ENCODE data around the gene FOXN3. TPM values are rescaled to one million over a fixed set of nuclear protein-coding genes. Genes with fewer than 3 reads are reported as not detected.
"Not testable (repeated sequence)": the region's sequence is repeated elsewhere in the genome, so short reads cannot be mapped to it uniquely, and the experiment has no call there.

FOXN3 gene
- total RNA-seq, 1 experiment from 2014 or later, result 13.8 TPM

DNA sequence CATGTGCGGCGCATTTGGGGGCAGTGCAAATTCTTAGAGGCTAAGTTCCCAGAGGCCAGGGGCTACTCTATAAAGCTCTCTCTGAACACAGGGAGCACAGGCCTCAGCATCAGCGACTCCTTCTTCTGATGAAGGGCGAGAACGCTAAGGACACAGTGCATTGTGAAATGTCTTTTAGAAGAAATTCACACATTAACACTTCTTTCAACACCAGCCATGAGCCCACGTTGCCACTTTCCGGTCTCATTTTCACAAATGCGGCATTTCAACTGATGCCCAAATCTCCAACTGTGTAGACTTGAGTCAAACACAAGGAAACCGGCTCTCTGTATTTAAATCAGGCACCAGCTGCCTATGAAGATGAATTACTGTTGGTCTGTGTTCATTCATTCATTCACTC is 162.0 kb downstream of the FOXN3 start:
- Histone ChIP-seq H3K27ac (ENCODE audit: low read length) (no peak overlapping the region), H3K79me2 (ENCODE audit: low read length) (no peaks in the 10 kb centered on the region), H3K9me2 (replicated peaks; ENCODE audit: insufficient read depth, low read length) (no peaks in the 10 kb centered on the region), H3K36me3 (ENCODE audit: insufficient read depth, low read length) (no peaks in the 10 kb centered on the region), H3K9ac (ENCODE audit: low read length) (no peak overlapping the region), H3K4me3 (ENCODE audit: low read length) (no peak overlapping the region), H3K27me3 (ENCODE audit: low read length) (no peaks in the 10 kb centered on the region), H2AFZ (ENCODE audit: low read length) (no peak overlapping the region), H3K9me3 (ENCODE audit: low read length) (no peaks in the 10 kb centered on the region), H4K20me1 (ENCODE audit: insufficient read depth, low read depth, low read length) (peaks cover 10% of the 10 kb centered on the region; the same call in 1 of the 2 replicates), H3K4me2 (ENCODE audit: low read depth, low read length, poor library complexity, severe bottlenecking) (no peak overlapping the region), H3K4me1 (ENCODE audit: low read length) (no peaks in the 10 kb centered on the region)
- DNase-seq, result no peak

DNA sequence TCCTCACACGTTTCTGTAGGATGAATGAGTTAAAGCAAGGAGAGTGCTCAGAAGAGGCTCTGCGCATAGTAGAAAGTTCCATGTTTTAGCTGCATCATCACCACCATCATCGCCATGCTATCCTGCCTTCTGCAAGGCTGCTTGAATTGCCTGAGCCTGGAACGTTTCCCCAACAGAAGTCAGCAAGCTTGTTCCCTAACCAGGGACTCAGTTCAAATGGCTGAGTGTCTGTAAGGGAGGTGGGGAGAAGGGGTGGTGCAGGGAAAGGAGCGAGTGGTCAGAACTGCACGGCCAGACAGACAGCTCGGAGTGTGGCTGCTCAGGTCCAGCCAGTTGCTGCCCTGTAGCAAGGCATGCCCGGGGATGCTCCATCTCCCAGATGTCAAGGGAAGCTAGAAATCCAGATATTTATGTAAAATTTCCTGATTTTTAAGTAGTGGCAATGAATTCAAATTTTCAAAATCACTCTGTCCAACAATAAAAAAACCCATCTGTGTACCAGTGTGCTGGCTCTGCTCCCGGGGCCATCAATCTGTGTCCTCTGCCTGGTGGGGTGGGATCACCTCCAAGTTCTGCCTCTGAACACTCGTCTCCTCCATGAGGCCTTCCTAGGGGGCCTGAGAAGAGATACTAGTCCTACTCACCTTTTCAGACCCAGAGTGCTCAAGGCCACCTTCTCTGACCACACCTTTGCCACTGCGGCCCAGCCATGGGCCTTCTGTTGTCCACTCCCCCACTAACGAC is 162.7 kb downstream of the FOXN3 start:
- no peak overlapping the region for H2AFZ ChIP-seq (ENCODE audit: low read length)
- no peak overlapping the region for H3K4me3 ChIP-seq (ENCODE audit: low read length)
- H3K36me3 ChIP-seq (ENCODE audit: insufficient read depth, low read length), result no peaks in the 10 kb centered on the region
- no peak for DNase-seq
- no peaks in the 10 kb centered on the region for H3K9me3 ChIP-seq (ENCODE audit: low read length)
- no peak overlapping the region for H3K9ac ChIP-seq (ENCODE audit: low read length)
- H3K79me2 ChIP-seq (ENCODE audit: low read length), result no peaks in the 10 kb centered on the region
- H3K9me2 ChIP-seq (replicated peaks; ENCODE audit: insufficient read depth, low read length), result no peaks in the 10 kb centered on the region
- H3K4me1 ChIP-seq (ENCODE audit: low read length), result no peaks in the 10 kb centered on the region
- peaks cover 10% of the 10 kb centered on the region; the same call in 1 of the 2 replicates for H4K20me1 ChIP-seq (ENCODE audit: insufficient read depth, low read depth, low read length)
- no peak overlapping the region for H3K27ac ChIP-seq (ENCODE audit: low read length)
- H3K27me3 ChIP-seq (ENCODE audit: low read length), result no peaks in the 10 kb centered on the region
- H3K4me2 ChIP-seq (ENCODE audit: low read depth, low read length, poor library complexity, severe bottlenecking), result no peak overlapping the region

DNA sequence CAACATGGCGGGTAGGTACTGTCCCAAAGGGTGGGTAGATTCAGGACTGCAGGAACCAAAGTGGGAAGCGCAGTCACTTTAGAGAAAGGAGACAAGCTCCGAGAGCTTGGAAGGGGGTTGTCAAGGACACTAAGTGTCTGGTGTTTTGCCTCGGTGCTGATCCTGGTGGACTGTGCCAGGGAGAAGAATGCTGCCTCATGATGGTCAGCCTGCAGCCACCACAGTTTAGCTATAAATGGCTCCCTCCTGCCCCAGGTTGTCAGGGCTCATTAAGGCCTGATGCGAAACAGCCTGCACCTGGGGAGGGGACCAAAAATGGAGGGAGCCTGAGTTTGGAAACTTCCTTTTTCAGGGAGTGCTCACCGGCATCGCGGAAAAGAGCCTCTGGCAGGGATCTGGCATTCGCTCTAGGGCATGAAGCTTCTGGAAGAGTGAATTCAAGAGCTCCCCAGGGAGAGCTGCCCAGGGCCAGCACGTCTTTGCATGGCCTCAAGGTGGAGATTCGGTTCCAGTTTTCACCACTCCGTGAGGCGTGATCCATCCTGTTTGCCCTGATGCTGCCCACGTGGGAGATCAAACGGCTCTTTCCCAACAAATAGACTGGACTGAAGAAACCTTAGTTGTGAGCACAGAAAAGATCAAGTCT is 164.0 kb downstream of the FOXN3 start:
- Histone ChIP-seq H2AFZ (ENCODE audit: low read length) (no peak overlapping the region), H3K79me2 (ENCODE audit: low read length) (no peaks in the 10 kb centered on the region)

GRCh38 chr14:89251061-89251460 is 166.0 kb downstream of the FOXN3 start:
- Histone ChIP-seq H3K9ac (ENCODE audit: low read length) (no peak overlapping the region), H3K4me3 (ENCODE audit: low read length) (no peak overlapping the region), H3K36me3 (ENCODE audit: insufficient read depth, low read length) (no peaks in the 10 kb centered on the region), H4K20me1 (ENCODE audit: insufficient read depth, low read depth, low read length) (peaks cover 4% of the 10 kb centered on the region; the same call in 1 of the 2 replicates), H3K79me2 (ENCODE audit: low read length) (no peaks in the 10 kb centered on the region), H2AFZ (ENCODE audit: low read length) (no peak overlapping the region), H3K4me2 (ENCODE audit: low read depth, low read length, poor library complexity, severe bottlenecking) (no peak overlapping the region), H3K9me2 (replicated peaks; ENCODE audit: insufficient read depth, low read length) (no peaks in the 10 kb centered on the region), H3K9me3 (ENCODE audit: low read length) (no peaks in the 10 kb centered on the region), H3K27me3 (ENCODE audit: low read length) (no peaks in the 10 kb centered on the region), H3K27ac (ENCODE audit: low read length) (no peak overlapping the region), H3K4me1 (ENCODE audit: low read length) (no peaks in the 10 kb centered on the region)
- DNase-seq, result no peak

More for the DNA sequence above, 164.0 kb downstream of the FOXN3 start:
- Histone ChIP-seq H3K27ac (ENCODE audit: low read length) (no peak overlapping the region), H3K9me2 (replicated peaks; ENCODE audit: insufficient read depth, low read length) (no peaks in the 10 kb centered on the region), H4K20me1 (ENCODE audit: insufficient read depth, low read depth, low read length) (peaks cover 4% of the 10 kb centered on the region; the same call in 1 of the 2 replicates), H3K4me1 (ENCODE audit: low read length) (no peaks in the 10 kb centered on the region), H3K4me3 (ENCODE audit: low read length) (no peak overlapping the region), H3K36me3 (ENCODE audit: insufficient read depth, low read length) (no peaks in the 10 kb centered on the region), H3K4me2 (ENCODE audit: low read depth, low read length, poor library complexity, severe bottlenecking) (no peak overlapping the region), H3K9me3 (ENCODE audit: low read length) (no peaks in the 10 kb centered on the region), H3K9ac (ENCODE audit: low read length) (no peak overlapping the region), H3K27me3 (ENCODE audit: low read length) (no peaks in the 10 kb centered on the region)
- DNase-seq, result no peak

GRCh38 chr14:89250655-89250975 is 166.4 kb downstream of the FOXN3 start:
- DNase-seq; H3K27ac ChIP-seq (ENCODE audit: low read length): not testable (repeated sequence)

DNA sequence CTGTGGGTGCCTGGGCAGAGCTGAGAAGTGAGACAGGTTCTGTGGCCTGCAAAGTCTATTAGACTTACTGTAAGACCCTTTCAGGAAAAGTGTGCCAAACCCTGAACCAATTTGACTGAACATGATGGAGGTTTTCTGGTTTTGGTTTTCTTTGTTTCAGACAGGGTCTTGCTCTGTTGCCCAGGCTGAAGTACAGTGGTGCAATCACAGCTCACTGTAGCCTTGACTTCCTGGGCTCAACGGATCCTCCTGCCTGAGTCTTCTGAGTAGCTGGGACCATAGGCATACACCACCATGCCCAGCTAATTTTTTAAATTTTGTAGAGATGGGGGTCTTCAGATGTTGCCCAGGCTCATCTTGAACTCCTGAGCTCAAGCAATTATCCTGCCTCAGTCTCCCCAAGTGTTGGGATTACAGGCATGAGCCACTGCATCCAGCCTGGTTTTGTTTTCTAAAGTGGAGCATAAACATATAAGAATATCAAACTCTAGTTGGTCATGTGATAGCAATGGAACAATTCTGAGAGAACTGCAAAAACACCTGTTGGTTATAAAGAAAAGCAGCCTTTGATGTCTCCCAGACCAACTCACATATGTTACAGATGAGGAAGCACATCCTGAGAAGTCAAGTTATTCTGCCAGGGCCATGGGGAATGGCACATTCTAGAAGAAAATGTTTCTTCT is 166.9 kb downstream of the FOXN3 start:
- no peak overlapping the region for H3K4me2 ChIP-seq (ENCODE audit: low read depth, low read length, poor library complexity, severe bottlenecking)
- DNase-seq, result no peak
- H4K20me1 ChIP-seq (ENCODE audit: insufficient read depth, low read depth, low read length), result peaks cover 4% of the 10 kb centered on the region; the same call in 1 of the 2 replicates
- no peak overlapping the region for H2AFZ ChIP-seq (ENCODE audit: low read length)
- no peaks in the 10 kb centered on the region for H3K4me1 ChIP-seq (ENCODE audit: low read length)
- H3K27me3 ChIP-seq (ENCODE audit: low read length), result no peaks in the 10 kb centered on the region
- H3K9me3 ChIP-seq (ENCODE audit: low read length), result no peaks in the 10 kb centered on the region
- H3K9ac ChIP-seq (ENCODE audit: low read length), result no peak overlapping the region
- H3K36me3 ChIP-seq (ENCODE audit: insufficient read depth, low read length), result no peaks in the 10 kb centered on the region
- H3K4me3 ChIP-seq (ENCODE audit: low read length), result no peak overlapping the region
- no peaks in the 10 kb centered on the region for H3K9me2 ChIP-seq (replicated peaks; ENCODE audit: insufficient read depth, low read length)
- no peak overlapping the region for H3K27ac ChIP-seq (ENCODE audit: low read length)
- H3K79me2 ChIP-seq (ENCODE audit: low read length), result no peaks in the 10 kb centered on the region

More at GRCh38 chr14:89250655-89250975, 166.4 kb downstream of the FOXN3 start:
- H3K9ac ChIP-seq (ENCODE audit: low read length); H3K4me1 ChIP-seq (ENCODE audit: low read length); H3K4me2 ChIP-seq (ENCODE audit: low read depth, low read length, poor library complexity, severe bottlenecking); H3K27me3 ChIP-seq (ENCODE audit: low read length); H3K36me3 ChIP-seq (ENCODE audit: insufficient read depth, low read length); H4K20me1 ChIP-seq (ENCODE audit: insufficient read depth, low read depth, low read length); H3K4me3 ChIP-seq (ENCODE audit: low read length); H2AFZ ChIP-seq (ENCODE audit: low read length); H3K79me2 ChIP-seq (ENCODE audit: low read length); H3K9me3 ChIP-seq (ENCODE audit: low read length); H3K9me2 ChIP-seq (replicated peaks; ENCODE audit: insufficient read depth, low read length): not testable (repeated sequence)

- Histone ChIP-seq H3K79me2 (ENCODE audit: low read length) (no peaks in the 10 kb centered on the region), H3K27ac (ENCODE audit: low read length) (no peak overlapping the region), H3K9me3 (ENCODE audit: low read length) (no peaks in the 10 kb centered on the region), H3K4me3 (ENCODE audit: low read length) (no peak overlapping the region), H3K9ac (ENCODE audit: low read length) (no peak overlapping the region), H2AFZ (ENCODE audit: low read length) (no peak overlapping the region), H3K4me1 (ENCODE audit: low read length) (no peaks in the 10 kb centered on the region), H4K20me1 (ENCODE audit: insufficient read depth, low read depth, low read length) (no peaks in the 10 kb centered on the region), H3K9me2 (replicated peaks; ENCODE audit: insufficient read depth, low read length) (no peaks in the 10 kb centered on the region), H3K27me3 (ENCODE audit: low read length) (no peaks in the 10 kb centered on the region), H3K36me3 (ENCODE audit: insufficient read depth, low read length) (no peaks in the 10 kb centered on the region), H3K4me2 (ENCODE audit: low read depth, low read length, poor library complexity, severe bottlenecking) (no peak overlapping the region)
- DNase-seq, result no peak
These were observed 167.9 kb downstream of the FOXN3 start for GRCh38 chr14:89249065-89249695.

Data from Karpas-422 (cell line).